Posterior cingulate gyrus (tissue), 11 donors: ENCODE data around the gene ZKSCAN5.
"Not testable (repeated sequence)": the region's sequence is repeated elsewhere in the genome, so short reads cannot be mapped to it uniquely, and the experiment has no call there.

ENCODE experiments used
- DNase-seq, 10 donors: peaks; one replicate each; pipeline versions ENCODE4 v3.0.0 to v3.0.0-alpha.2; 2020 to 2021; ENCODE audit warnings: mixed read lengths in 3 of 10
- intact Hi-C: fragments of 100-400 bp; cut with DNase I; formaldehyde crosslinking; loops from one replicate; pipeline ENCODE4 v1.15.1; 2023

The ZKSCAN5 gene

DNA sequence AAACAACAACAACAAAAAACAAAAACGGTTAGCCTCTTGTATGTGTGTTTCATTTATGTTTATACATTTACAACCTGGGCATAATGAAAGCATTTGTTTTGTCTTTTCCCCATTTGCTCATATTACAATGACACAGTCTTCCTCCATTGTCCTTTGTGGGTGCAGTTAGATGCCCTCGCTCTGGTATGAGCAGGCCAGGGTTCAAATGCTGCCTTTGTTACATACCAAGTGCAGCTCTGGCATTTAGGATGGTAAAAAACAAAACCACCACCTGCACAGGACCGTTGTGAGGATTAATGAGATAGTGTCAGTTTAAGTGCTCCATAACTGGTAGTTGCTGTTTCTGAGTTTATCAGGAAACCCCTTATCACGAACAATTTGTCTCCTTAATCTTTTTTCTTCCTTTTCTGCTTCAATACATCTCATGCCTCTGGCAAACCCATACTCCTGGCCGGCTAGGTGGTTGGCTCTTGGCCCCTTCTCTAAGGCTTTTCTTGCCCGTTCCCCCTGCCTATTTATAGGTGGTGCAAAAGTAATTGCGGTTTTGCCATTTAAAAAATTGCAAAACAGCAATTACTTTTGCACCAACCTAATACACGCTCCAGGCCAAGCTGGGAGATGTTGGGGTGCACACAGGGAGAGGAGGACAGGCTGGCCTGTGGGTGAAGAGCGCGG lies 75.0 kb downstream of the ZKSCAN5 start:
- DNase-seq = peak in 1 of 10 donors; percentile 80
- intact Hi-C loops = no loop called here

DNA sequence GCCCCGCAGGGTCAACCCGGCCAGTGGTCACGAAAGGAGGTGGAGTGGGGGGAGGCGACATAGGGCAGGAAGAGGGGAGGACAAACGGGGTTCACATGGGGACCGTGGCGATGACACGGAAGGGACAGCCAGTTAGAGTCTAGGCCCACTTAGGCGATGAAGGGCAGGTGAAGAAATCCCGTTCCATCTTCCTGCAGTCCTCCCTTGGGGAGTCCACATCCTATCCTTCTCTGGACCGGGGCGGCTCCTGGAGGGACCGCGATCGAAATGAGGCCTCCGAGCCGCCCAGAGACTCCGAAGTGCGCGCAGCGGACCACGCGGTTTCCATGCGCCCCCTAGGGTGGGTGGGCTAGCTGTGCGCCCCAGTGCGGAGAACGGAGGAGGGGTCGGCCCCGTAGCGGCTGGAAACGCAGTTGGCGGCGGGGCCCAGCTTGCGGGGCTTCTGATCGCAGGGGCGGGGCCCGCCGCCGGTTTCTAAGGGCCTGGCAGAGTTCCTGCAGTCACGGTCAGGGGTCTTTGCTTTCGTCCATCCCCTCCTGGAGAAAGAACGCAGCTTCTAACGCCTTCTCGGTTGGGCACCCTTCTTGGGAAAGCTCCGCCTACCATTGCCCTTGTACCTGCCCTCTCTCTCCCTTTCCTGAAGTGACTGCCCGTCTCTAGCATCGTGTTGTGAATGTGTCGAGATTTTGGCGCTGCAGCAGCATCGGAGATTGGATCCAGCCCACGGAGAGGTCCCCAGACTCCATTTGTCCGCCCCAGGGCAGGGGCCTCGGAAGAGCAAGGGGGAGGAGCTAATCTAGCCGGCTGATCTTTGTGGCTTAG lies 75.7 kb downstream of the ZKSCAN5 start:
- intact Hi-C loops = no loop called here
- DNase-seq = peak in 9 of 10 donors; percentile 38 to 93 (median 51)

DNA sequence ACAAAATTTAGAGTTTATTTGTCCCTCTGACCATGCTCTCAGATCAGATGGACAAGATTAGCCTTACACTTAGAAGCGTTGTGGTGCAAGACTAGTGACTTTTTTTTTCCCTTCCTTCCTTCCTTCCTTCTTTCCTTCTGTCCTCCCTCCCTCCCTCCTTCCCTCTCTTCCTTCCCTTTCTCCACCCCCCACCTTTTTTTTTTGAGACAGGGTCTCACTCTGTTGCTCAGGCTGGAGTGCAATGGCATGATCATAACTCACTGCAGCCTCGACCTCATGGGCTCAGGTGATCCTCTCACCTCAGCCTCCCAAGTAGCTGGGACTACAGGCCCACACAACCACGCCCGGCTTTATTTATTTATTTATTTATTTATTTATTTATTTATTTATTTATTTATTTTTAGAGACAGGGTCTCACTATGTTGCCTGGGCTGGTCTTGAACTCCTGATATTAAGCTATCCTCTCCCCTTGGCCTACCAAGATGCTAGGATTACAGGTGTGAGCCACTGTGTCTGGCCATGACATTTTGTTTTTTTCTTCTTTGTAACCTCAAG lies 76.4 kb downstream of the ZKSCAN5 start:
- DNase-seq, intact Hi-C loops: not testable (repeated sequence)
